ENCODE results near the gene ASIC4.

The ASIC4 gene

GRCh38 chr2:219502618-219503017 is 11.7 kb upstream of the ASIC4 start:
- DNase-seq (ENCODE audit: low read depth in 1 of 2, low spot score in 1 of 2), result no peak
- TF ChIP-seq GABPA (IDR thresholded peaks at IDR 0.05; ENCODE audit: low read depth) (no peak), CTCF (IDR thresholded peaks at IDR 0.05; ENCODE audit: insufficient read depth, low read length) (no peak), SPI1 (IDR thresholded peaks at IDR 0.05; ENCODE audit: borderline replicate concordance, low read depth) (no peak), POLR2AphosphoS5 (IDR thresholded peaks at IDR 0.05; ENCODE audit: low read depth) (no peak), REST (IDR thresholded peaks at IDR 0.05; ENCODE audit: insufficient replicate concordance, low read depth) (no peak)
- Histone ChIP-seq H3K27ac (replicated peaks) (no peak overlapping the region), H3K27me3 (ENCODE audit: insufficient read depth, poor library complexity, severe bottlenecking) (peaks cover 5% of the 10 kb centered on the region), H3K4me3 (replicated peaks; ENCODE audit: insufficient read depth, low read length) (no peak overlapping the region)

- TF ChIP-seq POLR2AphosphoS5 (IDR thresholded peaks at IDR 0.05; ENCODE audit: low read depth) (no peak), REST (IDR thresholded peaks at IDR 0.05; ENCODE audit: insufficient replicate concordance, low read depth) (no peak), CTCF (IDR thresholded peaks at IDR 0.05; ENCODE audit: insufficient read depth, low read length) (no peak), GABPA (IDR thresholded peaks at IDR 0.05; ENCODE audit: low read depth) (no peak), SPI1 (IDR thresholded peaks at IDR 0.05; ENCODE audit: borderline replicate concordance, low read depth) (no peak)
Measured at GRCh38 chr2:219505585-219505984, 8.7 kb upstream of the ASIC4 start.

GRCh38 chr2:219506153-219506801 is 8.0 kb upstream of the ASIC4 start:
- no peak for TF ChIP-seq REST (IDR thresholded peaks at IDR 0.05; ENCODE audit: insufficient replicate concordance, low read depth)
- TF ChIP-seq POLR2AphosphoS5 (IDR thresholded peaks at IDR 0.05; ENCODE audit: low read depth), result no peak
- no peak for TF ChIP-seq GABPA (IDR thresholded peaks at IDR 0.05; ENCODE audit: low read depth)
- TF ChIP-seq CTCF (IDR thresholded peaks at IDR 0.05; ENCODE audit: insufficient read depth, low read length), result no peak
- no peak for TF ChIP-seq SPI1 (IDR thresholded peaks at IDR 0.05; ENCODE audit: borderline replicate concordance, low read depth)
- DNase-seq (ENCODE audit: low read depth in 1 of 2, low spot score in 1 of 2), result no peak
- Histone ChIP-seq H3K4me3 (replicated peaks; ENCODE audit: insufficient read depth, low read length) (no peak overlapping the region), H3K27me3 (ENCODE audit: insufficient read depth, poor library complexity, severe bottlenecking) (peaks cover 14% of the 10 kb centered on the region), H3K27ac (replicated peaks) (no peak overlapping the region)

More at GRCh38 chr2:219505585-219505984, 8.7 kb upstream of the ASIC4 start:
- peaks cover 9% of the 10 kb centered on the region for H3K27me3 ChIP-seq (ENCODE audit: insufficient read depth, poor library complexity, severe bottlenecking)
- no peak for DNase-seq (ENCODE audit: low read depth in 1 of 2, low spot score in 1 of 2)
- no peak overlapping the region for H3K27ac ChIP-seq (replicated peaks)
- H3K4me3 ChIP-seq (replicated peaks; ENCODE audit: insufficient read depth, low read length), result no peak overlapping the region

Measured in HL-60 (cell line).